Stimulated activated CD8-positive, alpha-beta memory T cell treated with anti-CD3 and anti-CD28 coated beads, Interleukin-2, amount 100 ng/mL, for 48 hours (primary cell): ENCODE measurements around the gene ATP6V1F.

ENCODE experiments used
- DNase-seq, 2 donors: peaks; one replicate each; pipeline ENCODE4 v3.0.0-alpha.2; 2020; ENCODE audit warnings: low read depth in 2 of 2

Gene ATP6V1F

GRCh38 chr7:128848289-128849155 lies 14.1 kb upstream of the ATP6V1F start:
- no peak for DNase-seq

- DNase-seq: no peak
These were observed 13.5 kb upstream of the ATP6V1F start for GRCh38 chr7:128849156-128849515.

GRCh38 chr7:128849804-128850490 lies 12.7 kb upstream of the ATP6V1F start:
- DNase-seq: no peak

GRCh38 chr7:128852537-128853254 lies 10.0 kb upstream of the ATP6V1F start:
- DNase-seq: no peak

- no peak for DNase-seq
These were observed 8.9 kb upstream of the ATP6V1F start for GRCh38 chr7:128853799-128854198.

GRCh38 chr7:128854396-128854795 lies 8.3 kb upstream of the ATP6V1F start:
- DNase-seq: no peak

- DNase-seq: no peak
These were observed 7.1 kb upstream of the ATP6V1F start for GRCh38 chr7:128855559-128855958.

GRCh38 chr7:128856001-128856718 lies 6.5 kb upstream of the ATP6V1F start:
- DNase-seq: no peak

- DNase-seq: no peak
These were observed 4.0 kb upstream of the ATP6V1F start for GRCh38 chr7:128858380-128859231.

GRCh38 chr7:128859232-128860157 lies 3.2 kb upstream of the ATP6V1F start:
- no peak for DNase-seq

GRCh38 chr7:128860158-128861073 lies 2.2 kb upstream of the ATP6V1F start:
- no peak for DNase-seq

GRCh38 chr7:128861957-128862570 lies 592 bp upstream of the ATP6V1F start:
- DNase-seq: no peak

GRCh38 chr7:128863433-128863989 lies 855 bp downstream of the ATP6V1F start:
- peak; percentile 21 to 27 for DNase-seq

GRCh38 chr7:128865303-128865702 lies 2.6 kb downstream of the ATP6V1F start:
- no peak for DNase-seq

GRCh38 chr7:128865996-128866877 lies 3.6 kb downstream of the ATP6V1F start:
- DNase-seq: no peak

GRCh38 chr7:128867241-128867640 lies 4.6 kb downstream of the ATP6V1F start:
- DNase-seq: no peak
